Activated CD8-positive, alpha-beta T cell treated with anti-CD3 and anti-CD28 coated beads for 36 hours (primary cell): ENCODE results near the gene B3GNT3. TPM values are rescaled to one million over a fixed set of nuclear protein-coding genes. Genes with fewer than 3 reads are reported as not detected.
A peak's percentile ranks its signal among the peaks of the same experiment; 100 is the strongest.
"Not testable (repeated sequence)": the region's sequence is repeated elsewhere in the genome, so short reads cannot be mapped to it uniquely, and the experiment has no call there.

ENCODE experiments used
- ATAC-seq: fragments of 200-7000 bp; cut with Tn5 transposase; one replicate; pipeline ENCODE4 v1.10.0; 2021; ENCODE audit warnings: mild to moderate bottlenecking, moderate library complexity
- CTCF ChIA-PET: fragments of 350-600 bp; sonication (Branson Sonifier 250); formaldehyde crosslinking; loops from one replicate; lab custom pipeline; 2021; ENCODE audit warnings: antibody characterized with exemption; lab: Charles Lee
- POLR2A ChIA-PET: fragments of 350-600 bp; sonication (Branson Sonifier 250); formaldehyde crosslinking; loops from one replicate; lab custom pipeline; 2021; ENCODE audit warnings: antibody characterized with exemption; lab: Charles Lee
- DNase-seq: peaks from one replicate; pipeline ENCODE4 v3.0.0-alpha.2; 2020
- H3K27ac Mint-ChIP-seq: one replicate; pipeline ENCODE4 v1.8.0; 2021; ENCODE audit warnings: mild to moderate bottlenecking, mixed read lengths
- H3K27me3 Mint-ChIP-seq: one replicate; pipeline ENCODE4 v1.8.0; 2021; ENCODE audit warnings: mixed read lengths
- H3K36me3 Mint-ChIP-seq: one replicate; pipeline ENCODE4 v1.8.0; 2021; ENCODE audit warnings: low read depth, mixed read lengths
- H3K4me1 Mint-ChIP-seq: one replicate; pipeline ENCODE4 v1.8.0; 2021; ENCODE audit warnings: low read depth, mixed read lengths
- H3K4me3 Mint-ChIP-seq: one replicate; pipeline ENCODE4 v1.8.0; 2021; ENCODE audit warnings: mild to moderate bottlenecking, moderate library complexity, mixed read lengths
- H3K9me3 Mint-ChIP-seq: one replicate; pipeline ENCODE4 v1.8.0; 2021; ENCODE audit warnings: mixed read lengths
- CTCF ChIP-seq: fragments of 200-600 bp; IDR thresholded peaks from one replicate; pipeline ENCODE4 v1.8.0; 2022; ENCODE audit warnings: antibody characterized with exemption, mild to moderate bottlenecking
- intact Hi-C: fragments of 100-400 bp; cut with micrococcal nuclease; formaldehyde crosslinking; loops from one replicate; pipeline ENCODE4 v1.10.0; 2022
- total RNA-seq, 2 experiments: library from RNA; stranded (reverse); gene quantifications; one replicate each; pipeline ENCODE4 v1.2.3, GENCODE V29; 2021

The B3GNT3 gene
- total RNA-seq, 2 experiments from 2014 or later: 0.20 TPM; not detected in 1

GRCh38 chr19:17795495-17795856 is 538 bp downstream of the B3GNT3 start:
- Mint-ChIP-seq H3K27ac (no peak overlapping the region), H3K9me3 (no peaks in the 10 kb centered on the region), H3K4me1 (peaks cover 46% of the 10 kb centered on the region), H3K27me3 (peaks cover 4% of the 10 kb centered on the region), H3K4me3 (peak overlapping the region; percentile 41), H3K36me3 (no peaks in the 10 kb centered on the region)
- TF ChIP-seq CTCF: no peak
- ATAC-seq (no peak), DNase-seq (no peak)
- POLR2A ChIA-PET: interaction anchor here (0.8 kb wide), 1 partner anchor 37 kb away, joined by 3 read pairs; no protein-coding TSS in a partner anchor
- intact Hi-C loops: loop anchor here (10.0 kb wide), 1 partner anchor 59 kb away; the partner anchor contains the start of gene RPL18A
- CTCF ChIA-PET: interaction anchor here (0.8 to 2.2 kb wide), 4 partner anchors 56 to 138 kb away, joined by 3 to 16 read pairs (median 5); partner anchors contain the start of gene CCDC124

GRCh38 chr19:17796013-17796837 is 1.3 kb downstream of the B3GNT3 start:
- POLR2A ChIA-PET: interaction anchor here (0.8 to 1.2 kb wide), 4 partner anchors 14 to 137 kb away, joined by 3 read pairs; partner anchors contain the start of gene CCDC124

GRCh38 chr19:17796838-17797423 is 2.0 kb downstream of the B3GNT3 start:
- intact Hi-C loops: loop anchor here (10.0 kb wide), 1 partner anchor 58 kb away; the partner anchor contains the start of gene RPL18A

More at GRCh38 chr19:17796013-17796837, 1.3 kb downstream of the B3GNT3 start:
- TF ChIP-seq CTCF: no peak
- Mint-ChIP-seq H3K27ac (no peak overlapping the region), H3K27me3 (peaks cover 4% of the 10 kb centered on the region), H3K36me3 (no peaks in the 10 kb centered on the region), H3K4me1 (peaks cover 43% of the 10 kb centered on the region), H3K9me3 (no peaks in the 10 kb centered on the region), H3K4me3 (no peak overlapping the region)
- intact Hi-C loops: loop anchor here (10.0 kb wide), 1 partner anchor 59 kb away; the partner anchor contains the start of gene RPL18A
- DNase-seq (no peak), ATAC-seq (no peak)
- CTCF ChIA-PET: interaction anchor here (0.9 to 2.2 kb wide), 5 partner anchors 13 to 92 kb away, joined by 3 to 16 read pairs (median 3); partner anchors contain the start of gene RPL18A

GRCh38 chr19:17797424-17798201 is 2.7 kb downstream of the B3GNT3 start:
- Mint-ChIP-seq H3K36me3 (no peaks in the 10 kb centered on the region), H3K4me3 (no peak overlapping the region), H3K27me3 (peaks cover 4% of the 10 kb centered on the region), H3K4me1 (peaks cover 38% of the 10 kb centered on the region), H3K9me3 (no peaks in the 10 kb centered on the region), H3K27ac (no peak overlapping the region)
- ATAC-seq (peak; percentile 90), DNase-seq (peak; percentile 78)
- intact Hi-C loops: loop anchor here (10.0 kb wide), 1 partner anchor 57 kb away; the partner anchor contains the start of gene RPL18A
- TF ChIP-seq CTCF: no peak
- ChIA-PET POLR2A (interaction anchor here (1.2 kb wide), 2 partner anchors 13 to 47 kb away, joined by 3 read pairs; no protein-coding TSS in a partner anchor), CTCF (interaction anchor here (1.0 to 1.2 kb wide), 4 partner anchors 14 to 93 kb away, joined by 3 to 5 read pairs (median 3); no protein-coding TSS in a partner anchor)

More at GRCh38 chr19:17796838-17797423, 2.0 kb downstream of the B3GNT3 start:
- POLR2A ChIA-PET: interaction anchor here (1.2 kb wide), 2 partner anchors 13 to 48 kb away, joined by 3 read pairs; no protein-coding TSS in a partner anchor
- no peak for DNase-seq
- no peaks in the 10 kb centered on the region for H3K9me3 Mint-ChIP-seq
- H3K4me1 Mint-ChIP-seq: peaks cover 36% of the 10 kb centered on the region
- H3K36me3 Mint-ChIP-seq: no peaks in the 10 kb centered on the region
- no peak overlapping the region for H3K27ac Mint-ChIP-seq
- TF ChIP-seq CTCF: no peak
- peaks cover 4% of the 10 kb centered on the region for H3K27me3 Mint-ChIP-seq
- no peak for ATAC-seq
- CTCF ChIA-PET: interaction anchor here (0.9 to 1.2 kb wide), 4 partner anchors 13 to 93 kb away, joined by 3 to 5 read pairs (median 3); partner anchors contain the start of gene RPL18A
- no peak overlapping the region for H3K4me3 Mint-ChIP-seq

- not testable (repeated sequence) for H3K9me3 Mint-ChIP-seq, H3K36me3 Mint-ChIP-seq, ATAC-seq, H3K27ac Mint-ChIP-seq, DNase-seq, H3K27me3 Mint-ChIP-seq, H3K4me3 Mint-ChIP-seq
- POLR2A ChIA-PET: interaction anchor here (1.0 to 1.3 kb wide), 2 partner anchors 47 to 59 kb away, joined by 3 read pairs; no protein-coding TSS in a partner anchor
- intact Hi-C loops: loop anchor here (10.0 kb wide), 1 partner anchor 56 kb away; the partner anchor contains the start of gene RPL18A
- peaks cover 42% of the 10 kb centered on the region for H3K4me1 Mint-ChIP-seq
- CTCF ChIA-PET: interaction anchor here (1.1 to 1.2 kb wide), 2 partner anchors 61 to 303 kb away, joined by 3 read pairs; no protein-coding TSS in a partner anchor
Observed at GRCh38 chr19:17798599-17798998, 3.7 kb downstream of the B3GNT3 start.
